SH-SY5Y (cell line): ENCODE results near the gene CDH5.

Source experiments
- GATA2 ChIP-seq: IDR thresholded peaks from 2 replicates; pipeline ENCODE4 v1.6.1; 2011; ENCODE audit warnings: mild to moderate bottlenecking, low read depth, low read length
- GATA3 ChIP-seq: IDR thresholded peaks from 2 replicates; pipeline ENCODE4 v1.6.1; 2011; ENCODE audit warnings: low read depth, mild to moderate bottlenecking, low read length, moderate library complexity

GRCh38 chr16:66431760-66432159, 65.3 kb downstream of the CDH5 start:
- no peak for TF ChIP-seq GATA2
- no peak for TF ChIP-seq GATA3
